Activated CD4-positive, CD25-positive, alpha-beta regulatory T cell treated with anti-CD3 and anti-CD28 coated beads, Interleukin-2, amount 50 U/mL, for 72 hours (primary cell): ENCODE measurements around the gene TMCC1.
"Not testable (repeated sequence)": the region's sequence is repeated elsewhere in the genome, so short reads cannot be mapped to it uniquely, and the experiment has no call there.

Source experiments
- DNase-seq: peaks from one replicate; pipeline ENCODE4 v3.0.0; 2021

Gene TMCC1

GRCh38 chr3:129640985-129641384, 252.5 kb downstream of the TMCC1 start:
- DNase-seq: not testable (repeated sequence)

GRCh38 chr3:129638481-129638880, 255.0 kb downstream of the TMCC1 start:
- DNase-seq: no peak

DNA sequence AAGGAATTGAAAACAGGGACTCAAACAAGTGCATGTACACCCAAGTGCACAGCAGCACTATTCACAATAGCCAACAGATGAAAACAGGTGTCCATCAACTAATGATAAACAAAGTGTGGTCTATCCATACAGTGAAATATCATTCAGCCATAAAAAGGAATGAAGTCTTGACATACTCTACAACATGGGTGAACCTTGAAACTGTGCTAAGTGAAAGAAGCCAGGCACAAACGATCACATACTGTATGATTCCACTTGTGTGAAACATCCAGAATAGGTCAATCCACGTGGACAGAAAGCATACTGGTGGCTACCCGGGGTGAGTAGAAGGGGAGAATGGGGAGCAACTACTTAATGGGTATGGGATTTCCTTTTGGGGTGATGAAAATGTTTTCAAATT, 257.4 kb downstream of the TMCC1 start:
- no peak for DNase-seq

GRCh38 chr3:129635656-129636055, 257.9 kb downstream of the TMCC1 start:
- DNase-seq: no peak

GRCh38 chr3:129633751-129634481, 259.6 kb downstream of the TMCC1 start:
- no peak for DNase-seq

- DNase-seq: no peak
Observed at GRCh38 chr3:129632977-129633376, 260.5 kb downstream of the TMCC1 start.

- DNase-seq: no peak
Observed at GRCh38 chr3:129632556-129632955, 261.0 kb downstream of the TMCC1 start.

GRCh38 chr3:129632056-129632455, 261.5 kb downstream of the TMCC1 start:
- DNase-seq: no peak

DNA sequence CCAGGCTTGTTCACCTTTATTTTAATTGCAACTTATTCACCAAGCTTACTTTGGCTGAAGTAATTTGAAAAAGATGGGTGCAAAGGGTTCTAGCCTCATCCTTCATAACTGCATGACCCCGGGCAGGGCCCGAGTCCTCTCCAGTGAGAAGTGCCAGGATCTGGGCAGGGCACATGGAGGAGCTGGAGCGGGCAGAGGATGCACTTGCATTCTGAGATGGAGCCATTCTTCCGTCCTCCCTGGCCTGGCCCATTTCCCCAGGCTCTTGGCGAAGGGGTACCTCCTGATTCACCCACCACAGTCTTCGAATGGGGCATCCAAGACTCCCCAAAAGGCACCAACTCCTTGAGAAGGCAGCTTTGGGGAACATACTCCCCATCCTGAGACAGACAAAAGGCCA, 264.5 kb downstream of the TMCC1 start:
- no peak for DNase-seq

GRCh38 chr3:129628169-129628522, 265.4 kb downstream of the TMCC1 start:
- no peak for DNase-seq

- DNase-seq: peak; percentile 60
Observed at GRCh38 chr3:129627350-129628168, 266.0 kb downstream of the TMCC1 start.

DNA sequence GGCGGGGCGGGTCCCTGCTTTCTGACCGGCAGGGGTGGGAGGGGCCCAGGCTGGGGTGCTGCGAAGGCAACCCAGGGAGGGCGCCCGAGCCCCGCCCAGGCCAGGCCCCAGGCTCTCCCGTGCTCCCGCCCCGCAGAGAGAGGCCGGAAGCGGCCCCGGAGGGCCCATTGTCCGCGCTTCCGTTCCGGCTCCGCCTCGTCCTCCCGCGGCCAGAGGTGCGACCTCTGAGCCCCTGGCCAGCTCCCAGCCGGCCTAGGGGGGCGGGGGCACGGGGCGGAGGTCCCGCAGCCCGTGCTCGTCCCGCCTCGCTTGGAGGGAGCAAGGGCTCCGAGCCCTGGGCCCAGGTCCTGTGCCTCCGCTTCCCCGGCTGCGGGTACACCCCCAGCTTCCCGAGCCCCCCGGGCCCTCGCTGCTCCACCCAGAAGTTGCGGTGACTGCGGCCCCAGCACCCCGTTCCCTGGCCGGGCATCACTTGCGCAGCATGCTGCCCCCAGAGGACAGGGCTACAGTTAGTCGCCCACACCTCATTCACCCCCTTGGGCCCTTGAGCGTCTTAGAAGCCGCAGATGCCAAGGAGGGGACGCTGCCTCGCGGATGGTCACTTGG, 266.7 kb downstream of the TMCC1 start:
- DNase-seq: peak; percentile 84

GRCh38 chr3:129625072-129625874, 268.2 kb downstream of the TMCC1 start:
- peak; percentile 23 for DNase-seq

DNA sequence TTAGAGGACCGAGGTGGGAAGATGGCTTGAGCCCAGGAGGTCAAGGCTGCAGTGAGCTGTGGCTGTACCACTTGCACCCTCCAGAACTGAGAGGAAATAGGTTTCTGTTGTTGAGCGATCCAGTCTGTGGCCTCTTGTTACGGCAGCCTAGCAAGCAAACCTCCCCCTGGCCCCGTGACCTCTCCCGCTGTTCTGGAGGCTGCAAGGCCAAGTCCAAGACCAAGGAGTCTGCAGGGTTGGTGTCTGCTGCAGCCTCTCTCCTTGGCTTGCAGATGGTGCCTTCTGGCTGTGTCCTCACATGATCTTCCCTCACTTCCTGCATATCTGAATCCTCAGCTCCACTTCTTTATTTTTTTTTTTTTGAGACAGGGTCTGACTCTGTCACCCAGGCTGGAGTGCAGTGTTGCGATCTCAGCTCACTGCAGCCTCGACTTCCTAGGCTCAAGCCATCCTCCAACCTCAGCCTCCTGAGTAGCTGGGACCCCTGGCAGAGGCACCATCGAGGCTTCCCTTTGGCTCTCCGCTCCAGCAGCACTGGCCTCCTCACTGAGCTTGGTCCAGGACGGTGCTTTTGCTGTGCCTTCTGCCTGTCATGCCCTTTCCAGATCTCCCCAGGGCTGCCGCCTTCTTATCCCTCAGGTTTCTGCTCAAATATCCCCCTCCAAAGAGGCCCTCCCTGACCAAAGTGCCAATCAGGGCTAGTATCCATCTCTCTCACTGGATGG, 269.0 kb downstream of the TMCC1 start:
- DNase-seq: peak; percentile 28

GRCh38 chr3:129623447-129624118, 269.9 kb downstream of the TMCC1 start:
- DNase-seq: peak; percentile 21

DNA sequence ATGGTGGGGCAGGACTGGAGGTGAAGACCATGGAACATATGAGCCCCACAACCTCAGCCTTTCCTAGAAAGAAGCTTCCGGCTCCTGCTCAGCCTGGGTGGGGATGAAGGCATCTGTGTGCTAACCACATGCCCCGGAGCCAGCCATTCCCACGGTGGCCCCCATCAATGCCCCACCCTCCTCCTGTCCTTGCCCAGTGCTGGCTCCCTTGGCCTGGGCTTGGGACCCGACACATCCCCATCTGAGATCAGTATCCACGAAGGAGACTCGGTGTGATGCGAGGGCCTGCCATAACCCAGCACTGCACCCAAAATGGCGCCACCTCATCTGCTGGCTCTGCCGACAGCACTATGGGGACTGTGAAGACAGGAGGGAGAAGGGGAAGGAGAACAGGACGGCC, 270.6 kb downstream of the TMCC1 start:
- DNase-seq: no peak

DNA sequence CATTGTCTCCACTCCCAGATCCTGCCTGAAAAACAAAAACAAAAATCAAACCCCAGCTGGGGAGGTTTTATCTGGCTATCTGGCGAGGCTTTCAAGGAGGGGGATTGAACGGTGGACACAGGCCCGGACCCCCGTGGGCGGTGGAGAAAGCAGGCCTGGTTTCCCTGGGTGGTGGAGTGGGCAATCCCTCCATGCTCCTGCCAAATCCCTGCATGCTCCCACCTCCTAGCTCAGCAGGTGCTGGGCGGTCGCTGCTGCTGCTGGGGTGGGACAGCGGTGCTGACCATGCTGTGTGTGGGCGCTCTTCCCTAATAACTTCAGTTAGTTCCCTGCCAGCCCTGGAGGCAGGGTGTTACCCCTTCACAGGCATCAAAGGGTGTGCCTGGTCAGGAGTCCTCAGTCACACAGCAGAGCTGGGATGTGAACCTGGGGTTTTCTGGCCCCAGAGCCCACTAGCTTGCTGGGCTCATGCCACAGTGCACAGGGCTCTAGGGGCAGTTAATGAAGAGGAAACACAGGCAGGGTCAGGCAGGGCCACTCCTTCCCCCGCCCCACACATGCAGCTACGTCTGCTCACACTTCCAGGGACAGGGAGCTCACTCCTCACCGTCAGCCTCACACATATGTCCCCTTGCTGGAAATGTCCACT, 271.2 kb downstream of the TMCC1 start:
- DNase-seq: no peak

GRCh38 chr3:129621626-129622225, 271.8 kb downstream of the TMCC1 start:
- DNase-seq: no peak

- DNase-seq: no peak
Observed at GRCh38 chr3:129620828-129621559, 272.5 kb downstream of the TMCC1 start.

DNA sequence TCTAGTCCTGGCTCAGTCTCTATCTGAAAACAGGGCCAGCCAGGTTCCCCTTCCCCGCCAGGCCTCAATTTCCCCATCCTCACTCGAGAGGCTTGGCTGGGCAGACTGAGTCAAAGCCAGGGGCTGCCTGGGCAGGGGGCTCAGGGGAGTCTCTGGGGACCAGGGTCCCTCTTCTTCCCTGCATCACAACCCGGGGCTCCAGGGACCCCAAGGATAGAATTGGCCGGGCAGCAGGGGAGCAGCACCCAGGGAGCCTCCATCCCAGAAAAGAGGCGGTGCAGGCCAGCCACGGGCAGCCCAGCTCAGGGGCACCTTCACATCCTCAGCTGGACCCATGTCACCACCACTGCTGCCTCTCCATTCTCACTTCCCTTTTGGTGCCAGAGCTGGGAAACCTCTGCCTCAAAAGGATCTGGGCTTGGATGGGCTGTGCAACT, 273.8 kb downstream of the TMCC1 start:
- DNase-seq: no peak
